ENCODE results near the gene PIEZO2. TPM values are rescaled to one million over a fixed set of nuclear protein-coding genes. Genes with fewer than 3 reads are reported as not detected.

PIEZO2 gene
- total and polyA plus RNA-seq, 2 of the 8 experiments (the other 6 are each of a cell fraction or from before 2014, with no cell fraction given): 4.7 to 16.5 TPM

DNA sequence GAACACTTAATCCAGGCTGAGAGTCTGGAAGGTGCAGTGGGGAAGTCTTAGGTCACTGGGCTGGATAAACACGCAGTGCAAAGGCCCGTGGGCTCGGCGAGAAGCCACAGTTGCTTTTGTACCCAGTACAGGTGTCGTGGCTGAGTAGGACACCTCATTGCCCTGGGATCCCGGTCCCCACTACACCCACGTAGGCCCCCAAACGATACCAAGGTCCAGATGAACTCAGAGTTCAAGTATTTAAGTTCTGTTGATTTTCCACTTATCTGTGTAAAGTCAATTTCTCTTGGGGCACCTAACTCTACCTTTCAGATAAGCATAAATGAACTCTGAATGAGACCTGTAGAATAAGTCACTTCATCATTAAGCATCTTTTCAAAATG lies 302.0 kb downstream of the PIEZO2 start (continued):
- TF ChIP-seq, protein P1, sequence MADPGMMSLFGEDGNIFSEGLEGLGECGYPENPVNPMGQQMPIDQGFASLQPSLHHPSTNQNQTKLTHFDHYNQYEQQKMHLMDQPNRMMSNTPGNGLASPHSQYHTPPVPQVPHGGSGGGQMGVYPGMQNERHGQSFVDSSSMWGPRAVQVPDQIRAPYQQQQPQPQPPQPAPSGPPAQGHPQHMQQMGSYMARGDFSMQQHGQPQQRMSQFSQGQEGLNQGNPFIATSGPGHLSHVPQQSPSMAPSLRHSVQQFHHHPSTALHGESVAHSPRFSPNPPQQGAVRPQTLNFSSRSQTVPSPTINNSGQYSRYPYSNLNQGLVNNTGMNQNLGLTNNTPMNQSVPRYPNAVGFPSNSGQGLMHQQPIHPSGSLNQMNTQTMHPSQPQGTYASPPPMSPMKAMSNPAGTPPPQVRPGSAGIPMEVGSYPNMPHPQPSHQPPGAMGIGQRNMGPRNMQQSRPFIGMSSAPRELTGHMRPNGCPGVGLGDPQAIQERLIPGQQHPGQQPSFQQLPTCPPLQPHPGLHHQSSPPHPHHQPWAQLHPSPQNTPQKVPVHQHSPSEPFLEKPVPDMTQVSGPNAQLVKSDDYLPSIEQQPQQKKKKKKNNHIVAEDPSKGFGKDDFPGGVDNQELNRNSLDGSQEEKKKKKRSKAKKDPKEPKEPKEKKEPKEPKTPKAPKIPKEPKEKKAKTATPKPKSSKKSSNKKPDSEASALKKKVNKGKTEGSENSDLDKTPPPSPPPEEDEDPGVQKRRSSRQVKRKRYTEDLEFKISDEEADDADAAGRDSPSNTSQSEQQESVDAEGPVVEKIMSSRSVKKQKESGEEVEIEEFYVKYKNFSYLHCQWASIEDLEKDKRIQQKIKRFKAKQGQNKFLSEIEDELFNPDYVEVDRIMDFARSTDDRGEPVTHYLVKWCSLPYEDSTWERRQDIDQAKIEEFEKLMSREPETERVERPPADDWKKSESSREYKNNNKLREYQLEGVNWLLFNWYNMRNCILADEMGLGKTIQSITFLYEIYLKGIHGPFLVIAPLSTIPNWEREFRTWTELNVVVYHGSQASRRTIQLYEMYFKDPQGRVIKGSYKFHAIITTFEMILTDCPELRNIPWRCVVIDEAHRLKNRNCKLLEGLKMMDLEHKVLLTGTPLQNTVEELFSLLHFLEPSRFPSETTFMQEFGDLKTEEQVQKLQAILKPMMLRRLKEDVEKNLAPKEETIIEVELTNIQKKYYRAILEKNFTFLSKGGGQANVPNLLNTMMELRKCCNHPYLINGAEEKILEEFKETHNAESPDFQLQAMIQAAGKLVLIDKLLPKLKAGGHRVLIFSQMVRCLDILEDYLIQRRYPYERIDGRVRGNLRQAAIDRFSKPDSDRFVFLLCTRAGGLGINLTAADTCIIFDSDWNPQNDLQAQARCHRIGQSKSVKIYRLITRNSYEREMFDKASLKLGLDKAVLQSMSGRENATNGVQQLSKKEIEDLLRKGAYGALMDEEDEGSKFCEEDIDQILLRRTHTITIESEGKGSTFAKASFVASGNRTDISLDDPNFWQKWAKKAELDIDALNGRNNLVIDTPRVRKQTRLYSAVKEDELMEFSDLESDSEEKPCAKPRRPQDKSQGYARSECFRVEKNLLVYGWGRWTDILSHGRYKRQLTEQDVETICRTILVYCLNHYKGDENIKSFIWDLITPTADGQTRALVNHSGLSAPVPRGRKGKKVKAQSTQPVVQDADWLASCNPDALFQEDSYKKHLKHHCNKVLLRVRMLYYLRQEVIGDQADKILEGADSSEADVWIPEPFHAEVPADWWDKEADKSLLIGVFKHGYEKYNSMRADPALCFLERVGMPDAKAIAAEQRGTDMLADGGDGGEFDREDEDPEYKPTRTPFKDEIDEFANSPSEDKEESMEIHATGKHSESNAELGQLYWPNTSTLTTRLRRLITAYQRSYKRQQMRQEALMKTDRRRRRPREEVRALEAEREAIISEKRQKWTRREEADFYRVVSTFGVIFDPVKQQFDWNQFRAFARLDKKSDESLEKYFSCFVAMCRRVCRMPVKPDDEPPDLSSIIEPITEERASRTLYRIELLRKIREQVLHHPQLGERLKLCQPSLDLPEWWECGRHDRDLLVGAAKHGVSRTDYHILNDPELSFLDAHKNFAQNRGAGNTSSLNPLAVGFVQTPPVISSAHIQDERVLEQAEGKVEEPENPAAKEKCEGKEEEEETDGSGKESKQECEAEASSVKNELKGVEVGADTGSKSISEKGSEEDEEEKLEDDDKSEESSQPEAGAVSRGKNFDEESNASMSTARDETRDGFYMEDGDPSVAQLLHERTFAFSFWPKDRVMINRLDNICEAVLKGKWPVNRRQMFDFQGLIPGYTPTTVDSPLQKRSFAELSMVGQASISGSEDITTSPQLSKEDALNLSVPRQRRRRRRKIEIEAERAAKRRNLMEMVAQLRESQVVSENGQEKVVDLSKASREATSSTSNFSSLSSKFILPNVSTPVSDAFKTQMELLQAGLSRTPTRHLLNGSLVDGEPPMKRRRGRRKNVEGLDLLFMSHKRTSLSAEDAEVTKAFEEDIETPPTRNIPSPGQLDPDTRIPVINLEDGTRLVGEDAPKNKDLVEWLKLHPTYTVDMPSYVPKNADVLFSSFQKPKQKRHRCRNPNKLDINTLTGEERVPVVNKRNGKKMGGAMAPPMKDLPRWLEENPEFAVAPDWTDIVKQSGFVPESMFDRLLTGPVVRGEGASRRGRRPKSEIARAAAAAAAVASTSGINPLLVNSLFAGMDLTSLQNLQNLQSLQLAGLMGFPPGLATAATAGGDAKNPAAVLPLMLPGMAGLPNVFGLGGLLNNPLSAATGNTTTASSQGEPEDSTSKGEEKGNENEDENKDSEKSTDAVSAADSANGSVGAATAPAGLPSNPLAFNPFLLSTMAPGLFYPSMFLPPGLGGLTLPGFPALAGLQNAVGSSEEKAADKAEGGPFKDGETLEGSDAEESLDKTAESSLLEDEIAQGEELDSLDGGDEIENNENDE (IDR thresholded peaks at IDR 0.05; ENCODE audit: insufficient replicate concordance, low read length): no peak
- TF ChIP-seq NANOG (IDR thresholded peaks at IDR 0.05; ENCODE audit: insufficient read depth, low read depth, low read length, poor library complexity, severe bottlenecking) (no peak), SP2 (IDR thresholded peaks at IDR 0.05; ENCODE audit: low read length) (no peak), SIRT6 (IDR thresholded peaks at IDR 0.05; ENCODE audit: low read length) (no peak), GTF2F1 (IDR thresholded peaks at IDR 0.05; ENCODE audit: borderline replicate concordance, low read depth, low read length) (no peak), POLR2A (IDR thresholded peaks at IDR 0.05; ENCODE audit: control extremely low read depth in 1 of 2, low read depth in 2 of 2, low read length in 2 of 2) (no peak), SUZ12 (IDR thresholded peaks at IDR 0.05; ENCODE audit: low read length) (no peak), PHF8 (conservative IDR thresholded peaks at IDR 0.05; ENCODE audit: low read depth, low read length) (no peak), KDM5A (IDR thresholded peaks at IDR 0.05; ENCODE audit: low read length) (no peak), CREB1 (IDR thresholded peaks at IDR 0.05) (no peak), SIN3A (conservative IDR thresholded peaks at IDR 0.05 in 1 of 2, IDR thresholded peaks at IDR 0.05 in 1 of 2; ENCODE audit: low read depth in 1 of 2, low read length in 2 of 2) (no peak)
- TF ChIP-seq, protein P2, sequence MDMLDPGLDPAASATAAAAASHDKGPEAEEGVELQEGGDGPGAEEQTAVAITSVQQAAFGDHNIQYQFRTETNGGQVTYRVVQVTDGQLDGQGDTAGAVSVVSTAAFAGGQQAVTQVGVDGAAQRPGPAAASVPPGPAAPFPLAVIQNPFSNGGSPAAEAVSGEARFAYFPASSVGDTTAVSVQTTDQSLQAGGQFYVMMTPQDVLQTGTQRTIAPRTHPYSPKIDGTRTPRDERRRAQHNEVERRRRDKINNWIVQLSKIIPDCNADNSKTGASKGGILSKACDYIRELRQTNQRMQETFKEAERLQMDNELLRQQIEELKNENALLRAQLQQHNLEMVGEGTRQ (IDR thresholded peaks at IDR 0.05; ENCODE audit: low read length): no peak
